Suprapubic skin (tissue), 4 donors: ENCODE data around the gene STAG1.

ENCODE experiments used
- CTCF ChIP-seq, 2 donors: fragments of 200-600 bp in 1 of 2; fragments of 450-650 bp in 1 of 2; sonication (generic) in 1 of 2; IDR thresholded peaks; one replicate each; pipeline ENCODE4 v1.5.1; 2016 to 2019; ENCODE audit warnings: antibody characterized with exemption in 2 of 2, mild to moderate bottlenecking in 1 of 2, moderate library complexity in 1 of 2
- POLR2A ChIP-seq, 2 donors: fragments of 450-650 bp; IDR thresholded peaks; one replicate each; pipeline ENCODE4 v1.6.1; 2017; ENCODE audit warnings: antibody characterized with exemption in 2 of 2, mild to moderate bottlenecking in 2 of 2, moderate library complexity in 2 of 2
- POLR2AphosphoS5 ChIP-seq, 3 donors: sonication (generic); formaldehyde crosslinking; IDR thresholded peaks; one replicate each; pipeline ENCODE4 v1.6.1; 2017; ENCODE audit warnings: antibody characterized with exemption in 3 of 3

- no peak for TF ChIP-seq POLR2AphosphoS5 (IDR thresholded peaks at IDR 0.05)
- TF ChIP-seq CTCF (IDR thresholded peaks at IDR 0.05): no peak
- no peak for TF ChIP-seq POLR2A (IDR thresholded peaks at IDR 0.05)
These were observed 236.1 kb downstream of the STAG1 start for GRCh38 chr3:136516095-136516494.
